Esophagus muscularis mucosa (tissue), 4 donors: ENCODE measurements around the gene GADL1. TPM values are rescaled to one million over a fixed set of nuclear protein-coding genes. Genes with fewer than 3 reads are reported as not detected.

ENCODE experiments used
- DNase-seq: peaks from one replicate; pipeline ENCODE4 v3.0.0-alpha.2; 2017; ENCODE audit errors: extremely low spot score
- H3K27ac ChIP-seq, 4 donors: fragments of 200-600 bp; sonication (generic); replicated peaks in 1 of 4; 1 replicate in 3 of 4; 2 replicates in 1 of 4; pipeline ENCODE4 v1.5.1; 2016 to 2019; ENCODE audit warnings: mild to moderate bottlenecking in 1 of 4
- H3K27me3 ChIP-seq, 4 donors: fragments of 200-600 bp; sonication (generic); one replicate each; pipeline versions ENCODE4 v1.5.1 to v1.6.0; 2016 to 2019
- H3K36me3 ChIP-seq, 4 donors: fragments of 200-600 bp; sonication (generic); one replicate each; pipeline ENCODE4 v1.5.1; 2016 to 2019
- H3K4me1 ChIP-seq, 4 donors: fragments of 200-600 bp; sonication (generic); one replicate each; pipeline ENCODE4 v1.5.1; 2016 to 2019
- H3K4me3 ChIP-seq, 4 donors: fragments of 200-600 bp; sonication (generic); 1 replicate in 2 of 4; 2 replicates in 2 of 4; pipeline ENCODE4 v1.5.1; 2016 to 2019; ENCODE audit warnings: mild to moderate bottlenecking in 4 of 4, moderate library complexity in 1 of 4
- H3K9me3 ChIP-seq, 4 donors: fragments of 200-600 bp; sonication (generic); 1 replicate in 3 of 4; 2 replicates in 1 of 4; pipeline ENCODE4 v1.5.1; 2016 to 2019
- CTCF ChIP-seq, 3 experiments: fragments of 200-600 bp in 2 of 3; fragments of 450-650 bp in 1 of 3; sonication (generic) in 2 of 3; IDR thresholded peaks; one replicate each; pipeline ENCODE4 v1.5.1; 2017 to 2019; ENCODE audit warnings: antibody characterized with exemption in 3 of 3, mild to moderate bottlenecking in 2 of 3, moderate library complexity in 1 of 3
- EP300 ChIP-seq: sonication (generic); formaldehyde crosslinking; IDR thresholded peaks from one replicate; pipeline ENCODE4 v1.6.1; 2017; ENCODE audit warnings: antibody characterized with exemption
- POLR2A ChIP-seq: fragments of 450-650 bp; IDR thresholded peaks from one replicate; pipeline ENCODE4 v1.6.1; 2017; ENCODE audit warnings: antibody characterized with exemption, moderate library complexity, mild to moderate bottlenecking, low read depth
- POLR2AphosphoS5 ChIP-seq, 2 donors: sonication (generic); formaldehyde crosslinking; IDR thresholded peaks; one replicate each; pipeline ENCODE4 v1.6.1; 2017; ENCODE audit warnings: antibody characterized with exemption in 2 of 2
- WGBS: methylation state at CpG from one replicate; pipeline ENCODE4 v1.1.5; 2018; 5-methylcytosine and 5-hydroxymethylcytosine counted together
- intact Hi-C: fragments of 100-400 bp; cut with DNase I; formaldehyde crosslinking; loops from one replicate; pipeline ENCODE4 v1.15.1; 2023
- total RNA-seq, 4 donors: library from RNA; depleted of rRNA; stranded (reverse); fragments of >200 nt; gene quantifications; one replicate each; pipeline versions ENCODE4 v1.1.0 to v1.2.1, GENCODE V29; 2016

The GADL1 gene
- total RNA-seq, 4 donors from 2014 or later: 1.7 to 4.6 (median 3.0) TPM

- 79% methylated on average over 4 of the region's 4 CpGs for WGBS
- intact Hi-C loops: no loop called here
- no peak for DNase-seq
- Histone ChIP-seq H3K4me1 (peaks cover 8 to 53% (median 45%) of the 10 kb centered on the region in 4 donors), H3K27me3 (no peaks in the 10 kb centered on the region), H3K36me3 (no peaks in the 10 kb centered on the region), H3K9me3 (no peaks in the 10 kb centered on the region), H3K27ac (no peak overlapping the region), H3K4me3 (no peak overlapping the region)
- TF ChIP-seq CTCF (IDR thresholded peaks at IDR 0.05) (no peak), POLR2AphosphoS5 (IDR thresholded peaks at IDR 0.05) (no peak), EP300 (no peak), POLR2A (no peak)
Measured at GRCh38 chr3:30813734-30814133, 80.7 kb downstream of the GADL1 start.

GRCh38 chr3:30811151-30811795 lies 83.2 kb downstream of the GADL1 start:
- Histone ChIP-seq H3K9me3 (no peaks in the 10 kb centered on the region), H3K4me3 (peak overlapping the region in 3 of 4 donors; percentile 19 to 37 (median 28)), H3K27ac (peak overlapping the region; percentile 42 to 63 (median 61)), H3K36me3 (no peaks in the 10 kb centered on the region), H3K4me1 (peaks cover 8 to 60% (median 47%) of the 10 kb centered on the region in 4 donors), H3K27me3 (no peaks in the 10 kb centered on the region)
- intact Hi-C loops: no loop called here
- TF ChIP-seq POLR2A: no peak
- TF ChIP-seq POLR2AphosphoS5 (IDR thresholded peaks at IDR 0.05): no peak
- TF ChIP-seq CTCF (IDR thresholded peaks at IDR 0.05): peak in 1 of 3 experiments; percentile 23
- 21% methylated on average over 4 of the region's 4 CpGs for WGBS
- DNase-seq: no peak

GRCh38 chr3:30810625-30811024 lies 83.8 kb downstream of the GADL1 start:
- Histone ChIP-seq H3K36me3 (no peaks in the 10 kb centered on the region), H3K27ac (peak overlapping the region; percentile 42 to 63 (median 61)), H3K4me3 (peak overlapping the region in 2 of 4 donors; percentile 19 to 37), H3K27me3 (no peaks in the 10 kb centered on the region), H3K9me3 (no peaks in the 10 kb centered on the region), H3K4me1 (peaks cover 8 to 60% (median 46%) of the 10 kb centered on the region in 4 donors)
- TF ChIP-seq EP300 (no peak), POLR2AphosphoS5 (IDR thresholded peaks at IDR 0.05) (peak in 1 of 2 donors; percentile 10)
- no peak for DNase-seq
- intact Hi-C loops: no loop called here
- 63% methylated on average over 6 of the region's 6 CpGs for WGBS

- Histone ChIP-seq H3K4me1 (peaks cover 1 to 26% (median 21%) of the 10 kb centered on the region in 4 donors), H3K27ac (no peak overlapping the region), H3K9me3 (no peaks in the 10 kb centered on the region), H3K27me3 (no peaks in the 10 kb centered on the region), H3K4me3 (no peak overlapping the region), H3K36me3 (no peaks in the 10 kb centered on the region)
- TF ChIP-seq CTCF (IDR thresholded peaks at IDR 0.05): no peak
- no peak for TF ChIP-seq POLR2AphosphoS5 (IDR thresholded peaks at IDR 0.05)
- no peak for TF ChIP-seq EP300
- no peak for TF ChIP-seq POLR2A
- 100% methylated on average over 3 of the region's 6 CpGs for WGBS
- no peak for DNase-seq
- intact Hi-C loops: no loop called here
Measured at GRCh38 chr3:30805695-30806094, 88.8 kb downstream of the GADL1 start.

- Histone ChIP-seq H3K27ac (no peak overlapping the region), H3K4me1 (peaks cover 0 to 20% (median 14%) of the 10 kb centered on the region in 4 donors), H3K9me3 (no peaks in the 10 kb centered on the region), H3K27me3 (no peaks in the 10 kb centered on the region), H3K4me3 (no peak overlapping the region), H3K36me3 (peaks cover 0 to 4% (median 0%) of the 10 kb centered on the region in 4 donors)
- no peak for DNase-seq
- TF ChIP-seq CTCF (IDR thresholded peaks at IDR 0.05) (no peak), POLR2AphosphoS5 (IDR thresholded peaks at IDR 0.05) (no peak), POLR2A (no peak), EP300 (no peak)
- WGBS: 92% methylated on average over 3 of the region's 3 CpGs
- intact Hi-C loops: no loop called here
Measured at GRCh38 chr3:30804984-30805383, 89.5 kb downstream of the GADL1 start.
